ENCODE results near the gene IRF1.
"Not testable (repeated sequence)": the region's sequence is repeated elsewhere in the genome, so short reads cannot be mapped to it uniquely, and the experiment has no call there.

IRF1 gene

DNA sequence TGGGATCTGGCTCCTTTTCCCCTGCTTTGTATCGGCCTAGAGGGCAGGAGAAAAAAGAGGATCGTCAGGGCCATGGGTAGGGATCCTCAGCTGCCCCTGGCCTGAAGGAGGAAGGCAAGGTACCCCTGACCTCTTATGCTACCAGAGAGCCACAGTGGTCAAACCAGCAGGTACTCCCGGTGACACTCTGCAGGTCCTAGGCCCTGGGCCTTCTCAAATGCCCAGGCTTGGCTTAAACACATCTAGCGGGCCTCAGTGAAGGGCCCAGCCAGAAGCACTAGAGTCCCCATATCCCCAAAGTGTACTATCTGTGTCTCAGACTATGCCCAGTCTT is 3.5 kb downstream of the IRF1 start:
- no peak for DNase-seq (ENCODE audit: low read depth, low spot score)

DNA sequence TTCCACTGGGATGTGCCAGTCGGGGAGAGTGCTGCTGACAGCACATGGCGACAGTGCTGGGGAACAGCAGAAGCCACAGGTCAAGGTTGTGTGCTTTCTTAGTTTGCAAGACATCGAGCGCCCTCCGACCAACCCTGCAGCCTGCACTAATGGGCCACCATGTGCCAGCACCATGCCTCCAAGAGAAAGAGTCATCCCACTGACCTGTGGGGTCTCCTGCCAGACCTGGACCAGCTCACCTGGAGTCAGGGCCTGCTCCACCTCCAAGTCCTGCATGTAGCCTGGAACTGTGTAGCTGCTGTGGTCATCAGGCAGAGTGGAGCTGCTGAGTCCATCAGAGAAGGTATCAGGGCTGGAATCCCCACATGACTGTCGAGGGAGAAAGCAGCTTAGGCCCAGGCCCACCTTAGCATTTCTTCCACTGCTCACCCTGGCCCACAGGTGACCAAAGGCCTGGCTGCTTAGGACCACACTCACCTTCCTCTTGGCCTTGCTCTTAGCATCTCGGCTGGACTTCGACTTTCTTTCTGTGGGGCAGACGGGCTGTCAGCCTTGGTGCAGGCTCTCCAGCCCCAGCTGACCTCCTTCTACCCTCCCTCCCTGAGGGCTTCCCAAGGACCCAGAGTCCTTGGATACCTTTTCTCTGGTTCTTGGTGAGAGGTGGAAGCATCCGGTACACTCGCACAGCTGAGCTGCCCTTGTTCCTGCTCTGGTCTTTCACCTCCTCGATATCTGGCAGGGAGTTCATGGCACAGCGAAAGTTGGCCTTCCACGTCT is 4.1 kb downstream of the IRF1 start:
- no peak for DNase-seq (ENCODE audit: low read depth, low spot score)

DNA sequence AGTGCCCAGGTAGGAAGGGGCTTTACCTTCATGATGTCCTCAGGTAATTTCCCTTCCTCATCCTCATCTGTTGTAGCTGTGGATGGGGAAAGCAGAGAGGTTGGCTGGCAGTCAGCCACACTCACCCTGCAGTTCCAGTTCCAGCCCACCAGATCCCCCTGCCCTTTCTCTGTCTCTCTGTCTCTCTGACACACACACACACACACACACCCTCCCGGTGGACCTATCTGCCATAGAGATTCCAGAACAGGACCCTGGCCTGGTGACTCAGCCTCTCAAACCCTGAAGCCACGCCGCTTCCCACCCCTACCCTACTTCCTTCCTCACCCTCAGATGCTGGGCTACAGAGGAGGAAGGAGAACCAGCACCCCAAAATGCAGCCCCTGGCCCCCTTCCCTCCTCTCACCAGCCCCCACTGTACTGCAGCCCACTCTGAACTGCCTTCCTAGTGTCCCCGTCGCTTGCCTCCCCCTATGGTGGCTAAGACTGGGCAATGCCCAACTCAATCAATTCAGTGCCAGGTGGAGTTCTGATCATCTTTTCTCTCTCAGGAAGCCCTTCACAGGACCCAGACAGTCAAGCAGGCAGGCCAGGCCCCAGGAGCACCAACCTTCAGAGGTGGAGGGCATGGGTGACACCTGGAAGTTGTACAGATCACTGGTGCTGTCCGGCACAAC is 4.8 kb downstream of the IRF1 start:
- no peak for DNase-seq (ENCODE audit: low read depth, low spot score)

DNA sequence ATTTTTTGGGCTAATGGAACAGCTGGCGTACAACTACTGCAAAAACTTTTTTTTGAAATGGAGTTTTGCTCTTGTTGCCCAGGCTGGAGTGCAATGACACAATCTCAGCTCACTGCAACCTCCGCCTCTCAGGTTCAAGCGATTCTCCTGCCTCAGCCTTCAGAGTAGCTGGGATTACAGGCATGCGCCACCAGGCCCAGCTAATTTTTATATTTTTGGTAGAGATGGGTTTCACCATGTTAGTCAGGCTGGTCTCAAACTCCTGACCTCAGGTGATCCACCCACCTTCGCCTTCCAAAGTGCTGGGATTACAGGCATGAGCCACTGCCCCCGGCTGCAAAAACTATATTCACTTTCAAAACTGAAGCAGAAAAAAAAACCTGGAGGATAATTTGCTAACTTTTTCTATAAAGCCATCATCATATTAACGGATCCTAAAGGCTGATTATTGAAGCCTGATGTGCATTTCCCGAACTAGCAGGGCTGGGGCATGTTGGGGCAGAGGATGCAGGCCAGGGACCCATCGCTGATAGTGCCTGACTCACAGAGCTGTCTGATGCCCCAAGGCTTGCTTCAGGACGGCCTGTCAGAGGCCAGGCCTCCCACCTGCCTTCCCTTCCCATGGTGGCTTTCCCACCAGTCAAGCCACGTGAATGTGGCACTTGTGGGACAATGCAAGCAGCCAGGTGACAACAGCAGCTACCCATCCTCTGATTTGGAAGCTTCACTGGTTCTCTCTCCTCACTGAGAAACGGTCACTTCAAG is 5.5 kb downstream of the IRF1 start:
- DNase-seq (ENCODE audit: low read depth, low spot score): not testable (repeated sequence)

DNA sequence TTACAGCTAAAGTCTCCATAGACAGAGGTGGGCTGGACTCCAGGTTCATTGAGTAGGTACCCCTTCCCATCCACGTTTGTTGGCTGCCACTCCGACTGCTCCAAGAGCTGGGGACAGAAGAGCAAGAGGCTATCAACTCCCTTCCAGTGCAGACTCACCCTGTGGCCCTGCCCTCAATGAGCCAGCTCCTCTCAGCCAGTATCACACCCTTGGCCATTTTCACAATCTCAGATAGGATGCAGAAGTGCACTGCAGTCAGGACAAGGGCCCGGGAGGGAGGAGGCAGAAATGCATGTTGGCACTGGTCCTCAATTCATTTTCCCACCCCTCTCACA is 6.2 kb downstream of the IRF1 start:
- no peak for DNase-seq (ENCODE audit: low read depth, low spot score)

DNA sequence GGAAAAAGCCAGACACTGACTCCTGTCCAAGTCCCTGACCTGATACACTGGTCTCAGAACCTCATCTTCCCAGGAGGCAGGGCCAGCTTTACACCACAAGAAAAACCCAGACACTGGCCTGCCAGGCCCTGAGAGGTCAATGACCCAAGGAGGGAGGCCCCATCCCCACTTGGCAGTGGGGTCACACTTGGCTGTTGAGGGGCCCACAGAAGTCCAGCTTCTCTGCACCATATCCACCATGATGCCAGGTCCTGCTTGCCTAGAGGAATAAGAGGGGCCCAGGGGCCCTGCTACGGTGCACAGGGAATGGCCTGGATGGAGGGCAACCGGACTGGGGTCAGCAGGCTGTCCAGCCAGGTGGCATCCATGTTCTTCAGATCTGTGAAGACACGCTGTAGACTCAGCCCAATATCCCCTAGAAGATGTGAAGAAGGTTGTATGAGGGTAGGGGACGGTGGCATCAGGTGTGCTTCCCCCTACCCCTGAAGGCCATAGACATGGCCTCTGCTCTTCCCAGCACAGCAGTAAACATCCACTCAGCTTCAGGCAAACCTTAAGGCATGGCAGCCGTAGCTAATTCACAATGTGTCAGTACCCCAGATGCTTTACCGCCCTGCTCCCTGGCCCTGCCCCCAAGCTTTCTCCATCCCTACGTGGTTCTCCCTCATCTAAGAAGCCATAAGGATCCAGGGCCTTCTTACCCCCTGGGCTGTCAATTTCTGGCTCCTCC is 6.7 kb downstream of the IRF1 start:
- DNase-seq (ENCODE audit: low read depth, low spot score): no peak

DNA sequence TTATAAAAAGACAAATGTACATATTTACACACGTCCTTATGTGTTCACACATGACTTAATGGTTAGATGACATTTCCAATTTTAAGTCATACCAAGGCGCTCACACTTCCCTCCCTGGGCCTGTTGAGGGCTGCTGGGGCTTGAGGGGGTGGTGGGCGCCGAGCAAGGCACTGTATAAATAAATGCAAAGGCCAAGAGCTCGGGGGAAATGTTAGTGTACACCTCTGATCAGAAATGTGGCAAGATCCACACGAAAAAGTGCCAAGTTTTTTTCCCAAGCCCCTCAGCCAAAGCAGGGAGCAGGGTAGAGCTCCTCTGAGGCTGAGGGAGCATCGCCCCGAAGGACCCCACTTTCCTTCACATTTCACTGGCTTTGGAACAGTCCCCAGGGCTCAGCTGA is 7.5 kb downstream of the IRF1 start:
- no peak for DNase-seq (ENCODE audit: low read depth, low spot score)

DNA sequence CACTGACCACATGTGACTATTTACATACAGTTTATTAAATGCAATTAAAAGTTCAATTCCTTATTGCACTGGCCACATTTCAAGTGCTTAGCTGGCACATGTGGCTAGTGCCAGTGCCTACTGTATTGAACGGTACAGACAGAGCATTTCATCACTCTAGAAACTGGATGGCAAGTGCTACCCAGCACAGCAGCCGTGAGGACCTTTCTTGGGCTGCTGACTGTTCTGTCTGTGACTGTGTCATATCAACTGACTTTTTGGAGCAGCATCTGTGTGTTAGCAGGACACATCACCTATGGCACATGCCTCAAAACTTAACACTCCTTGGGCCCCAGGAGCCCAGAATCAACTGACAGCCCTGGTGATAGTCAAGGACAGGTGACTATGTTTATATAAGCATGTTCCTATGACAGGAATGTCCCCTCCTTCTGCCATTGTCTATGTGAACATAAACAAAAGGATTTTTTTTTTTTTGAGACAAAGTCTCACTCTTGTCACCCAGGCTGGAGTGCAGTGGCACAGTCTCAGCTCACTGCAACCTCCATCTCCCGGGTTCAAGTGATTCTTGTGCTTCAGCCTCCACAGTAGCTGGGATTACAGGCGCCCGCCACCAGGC is 8.9 kb downstream of the IRF1 start:
- no peak for DNase-seq (ENCODE audit: low read depth, low spot score)

DNA sequence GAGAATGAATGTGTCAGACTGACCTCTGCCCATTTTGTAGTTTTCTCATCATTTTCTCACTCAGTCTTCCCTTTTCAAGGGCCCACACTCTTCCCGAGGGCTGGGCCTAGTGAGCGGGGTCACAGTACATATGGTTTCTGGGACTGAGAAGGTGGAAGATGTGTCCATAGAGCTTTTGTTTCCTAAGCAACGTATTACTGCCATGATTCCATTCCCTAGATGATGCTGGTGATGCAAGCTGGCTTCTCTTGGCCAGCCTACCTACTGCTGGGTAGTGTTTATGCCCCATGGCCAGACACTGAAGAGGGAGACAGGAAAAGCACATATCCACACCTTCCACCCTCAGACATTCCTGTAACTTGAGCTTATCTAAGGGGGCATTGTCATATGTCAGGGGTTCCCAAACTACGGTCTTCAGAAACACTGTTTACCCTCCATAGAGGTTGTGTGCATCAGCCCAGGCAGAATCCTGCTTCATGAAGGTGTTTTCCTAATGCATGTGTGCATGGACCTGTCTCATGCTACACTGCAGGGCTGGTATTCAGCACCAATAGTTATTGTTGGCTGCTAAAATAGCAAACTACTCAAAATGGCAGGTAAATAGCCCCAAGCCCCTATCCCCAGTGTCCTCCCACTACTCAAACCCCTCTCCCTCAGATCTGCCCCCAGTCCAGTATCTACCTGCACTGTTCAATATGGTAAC is 9.5 kb downstream of the IRF1 start:
- DNase-seq (ENCODE audit: low read depth, low spot score): no peak

DNA sequence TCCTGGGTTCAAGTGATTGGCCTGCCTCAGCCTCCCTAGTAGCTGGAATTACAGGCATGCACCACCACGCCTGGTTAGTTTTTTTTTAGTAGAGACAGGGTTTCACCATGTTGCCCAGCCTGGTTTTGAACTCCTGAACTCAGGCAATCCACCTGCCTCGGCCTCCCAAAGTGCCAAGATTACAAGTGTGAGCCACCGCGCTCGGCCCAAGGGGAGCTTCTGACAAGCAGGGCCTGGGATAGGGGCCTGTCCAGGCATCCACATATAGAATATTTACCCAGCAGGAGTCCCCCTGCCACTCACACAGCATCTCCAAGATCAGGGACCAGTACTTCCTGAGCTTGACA is 10.1 kb downstream of the IRF1 start:
- no peak for DNase-seq (ENCODE audit: low read depth, low spot score)

DNA sequence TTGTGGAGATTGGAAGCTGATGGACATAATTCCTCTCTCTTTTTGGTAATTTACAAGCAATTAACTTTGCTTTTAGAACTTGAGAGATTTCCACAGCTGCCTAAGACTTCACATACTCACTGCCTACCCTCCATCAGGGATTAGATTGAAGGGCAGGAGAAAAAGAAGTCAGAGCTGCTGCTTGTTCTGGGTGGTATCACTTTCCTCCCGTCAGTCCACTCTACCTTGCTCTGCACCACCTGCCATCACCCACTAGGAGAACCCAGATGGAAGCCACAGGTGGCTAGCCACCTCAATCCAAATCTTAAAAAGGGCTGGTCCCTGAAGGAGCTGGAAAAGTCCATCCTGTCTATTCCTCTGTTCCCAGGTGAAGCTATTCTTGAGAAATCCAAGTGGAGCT is 10.5 kb downstream of the IRF1 start:
- DNase-seq (ENCODE audit: low read depth, low spot score): no peak

DNA sequence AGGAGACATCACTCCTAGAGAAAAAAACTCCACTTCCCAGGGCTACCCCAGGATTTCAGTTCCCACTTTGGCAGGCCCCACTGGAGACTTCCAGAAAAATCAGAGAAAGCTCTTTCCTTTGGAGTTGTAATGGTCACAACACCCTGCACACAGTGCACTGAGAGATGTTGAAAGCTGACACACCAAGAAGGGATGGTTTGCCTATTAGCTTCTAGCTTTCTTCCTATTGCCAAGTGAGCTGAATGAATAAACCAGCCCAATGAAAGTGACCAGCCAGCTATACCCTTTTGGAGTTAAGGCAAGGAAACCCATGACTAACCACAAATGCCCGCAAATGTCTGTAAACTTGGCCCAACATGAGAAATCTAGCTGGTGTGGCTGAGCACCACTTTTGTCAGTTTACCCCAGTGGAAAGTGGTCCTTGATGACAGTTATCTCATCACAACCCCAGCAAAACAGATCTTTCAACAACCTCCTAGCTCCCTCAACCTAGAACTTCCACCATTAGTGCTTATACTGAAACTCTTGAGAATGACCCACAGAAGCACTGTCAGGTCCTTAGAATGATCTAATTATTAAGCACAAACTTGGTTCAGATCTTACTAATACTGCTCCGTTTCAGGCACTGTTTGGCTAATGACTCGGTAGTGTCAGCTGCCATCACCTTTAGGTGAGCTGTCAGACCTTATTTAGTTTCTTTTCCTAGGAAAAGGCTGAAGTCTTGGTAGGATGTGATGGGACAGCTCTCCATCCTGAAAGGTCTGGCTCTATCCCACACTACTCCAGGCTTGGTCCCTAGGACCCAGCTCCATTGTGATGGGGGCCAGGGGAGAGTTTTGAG is 11.2 kb downstream of the IRF1 start:
- DNase-seq (ENCODE audit: low read depth, low spot score): no peak

DNA sequence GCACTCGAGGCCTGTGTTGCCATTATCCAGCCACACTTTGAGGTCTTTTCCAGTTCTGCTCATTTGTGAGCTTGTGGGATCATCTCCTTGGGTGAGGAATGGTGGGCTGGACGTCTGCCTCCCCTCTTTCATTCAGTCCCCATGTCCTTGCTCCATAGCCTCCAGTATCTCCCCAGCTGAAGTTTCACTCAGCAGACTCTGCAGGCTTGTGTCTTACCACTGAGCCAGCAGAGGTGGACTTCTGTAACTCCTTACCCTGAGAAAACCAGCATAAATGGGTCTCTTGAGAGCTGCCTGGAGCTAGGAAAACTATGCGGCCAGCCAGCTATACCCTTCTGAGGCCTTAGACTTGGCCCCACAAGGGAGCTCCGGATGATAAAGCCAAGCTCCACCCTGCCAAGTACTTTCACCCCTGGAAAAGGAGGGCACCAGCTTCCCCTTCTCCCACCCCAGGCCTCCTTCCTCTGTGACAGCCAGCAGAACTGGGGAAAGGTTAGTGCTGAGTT is 12.2 kb downstream of the IRF1 start:
- DNase-seq (ENCODE audit: low read depth, low spot score): no peak

DNA sequence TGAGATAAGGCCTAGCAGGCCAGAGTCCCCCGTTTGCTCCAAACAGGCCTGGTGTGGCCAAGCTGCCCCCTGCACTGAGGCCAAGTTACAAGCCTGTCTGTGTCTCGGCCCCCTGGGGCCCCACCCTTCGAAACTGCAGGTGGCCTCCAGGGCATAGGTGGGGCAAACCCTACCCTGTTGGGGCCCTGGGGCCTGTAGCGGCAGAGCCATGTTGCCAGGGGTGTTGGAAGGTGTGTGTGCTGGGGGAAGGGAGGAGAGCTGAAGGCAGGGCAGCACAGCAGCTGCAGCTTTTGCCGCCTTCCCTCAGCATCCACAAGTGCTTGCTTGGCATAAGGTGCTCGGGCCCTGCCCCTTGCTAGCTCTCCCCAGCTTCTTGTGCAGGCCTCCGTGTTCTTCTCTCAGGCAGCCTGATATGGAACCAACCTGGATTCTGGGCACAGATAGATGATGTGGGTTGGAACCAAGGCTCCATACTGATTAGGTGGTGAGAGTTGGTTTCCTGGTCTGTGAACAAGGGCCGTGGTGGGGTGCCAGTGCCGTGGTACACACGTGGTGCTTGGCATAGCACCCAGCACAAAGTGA is 12.7 kb downstream of the IRF1 start:
- DNase-seq (ENCODE audit: low read depth, low spot score): no peak

DNA sequence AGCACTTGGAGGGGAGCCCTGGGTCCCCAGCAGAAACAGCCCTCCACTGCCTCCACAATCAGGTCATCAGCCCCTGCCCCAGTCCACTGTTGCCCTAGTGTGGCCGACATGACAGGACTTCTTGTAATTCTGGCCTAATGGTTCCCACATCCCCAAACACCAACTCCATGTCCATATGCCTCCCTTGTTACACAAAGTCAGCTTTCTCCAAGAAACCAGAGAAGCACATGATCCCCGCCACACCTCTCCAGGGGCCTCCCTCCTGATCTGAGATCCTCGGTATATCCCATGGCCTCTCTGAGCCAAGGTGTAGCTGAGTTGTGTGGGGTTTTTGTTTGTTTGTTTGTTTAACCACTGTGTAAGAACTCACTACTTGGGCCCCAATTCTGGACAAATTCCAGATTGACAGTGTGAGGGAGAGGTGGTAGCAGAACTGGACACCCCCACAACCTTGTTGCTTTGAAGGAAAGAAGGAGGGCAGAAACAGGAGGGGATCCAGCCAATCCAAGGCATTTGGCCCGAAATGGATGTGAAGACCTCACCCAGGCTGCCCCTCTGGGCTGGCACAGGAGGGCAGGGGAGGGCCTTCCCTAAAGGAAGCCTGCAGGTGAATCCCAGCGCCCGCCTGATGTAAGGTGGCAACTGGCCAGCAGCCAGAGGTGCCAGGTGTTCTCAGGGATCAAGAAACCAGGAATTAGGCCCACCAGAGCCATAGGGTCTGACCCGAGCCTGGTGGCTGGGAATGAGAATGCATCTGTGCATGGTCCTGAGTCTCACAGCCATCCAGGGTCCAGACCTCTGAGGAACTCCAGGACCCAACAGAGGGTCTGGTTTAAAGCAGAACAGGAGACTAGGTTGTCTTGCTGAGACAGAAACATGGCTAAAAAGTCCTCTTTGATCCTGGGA is 13.4 kb downstream of the IRF1 start:
- no peak for DNase-seq (ENCODE audit: low read depth, low spot score)

DNA sequence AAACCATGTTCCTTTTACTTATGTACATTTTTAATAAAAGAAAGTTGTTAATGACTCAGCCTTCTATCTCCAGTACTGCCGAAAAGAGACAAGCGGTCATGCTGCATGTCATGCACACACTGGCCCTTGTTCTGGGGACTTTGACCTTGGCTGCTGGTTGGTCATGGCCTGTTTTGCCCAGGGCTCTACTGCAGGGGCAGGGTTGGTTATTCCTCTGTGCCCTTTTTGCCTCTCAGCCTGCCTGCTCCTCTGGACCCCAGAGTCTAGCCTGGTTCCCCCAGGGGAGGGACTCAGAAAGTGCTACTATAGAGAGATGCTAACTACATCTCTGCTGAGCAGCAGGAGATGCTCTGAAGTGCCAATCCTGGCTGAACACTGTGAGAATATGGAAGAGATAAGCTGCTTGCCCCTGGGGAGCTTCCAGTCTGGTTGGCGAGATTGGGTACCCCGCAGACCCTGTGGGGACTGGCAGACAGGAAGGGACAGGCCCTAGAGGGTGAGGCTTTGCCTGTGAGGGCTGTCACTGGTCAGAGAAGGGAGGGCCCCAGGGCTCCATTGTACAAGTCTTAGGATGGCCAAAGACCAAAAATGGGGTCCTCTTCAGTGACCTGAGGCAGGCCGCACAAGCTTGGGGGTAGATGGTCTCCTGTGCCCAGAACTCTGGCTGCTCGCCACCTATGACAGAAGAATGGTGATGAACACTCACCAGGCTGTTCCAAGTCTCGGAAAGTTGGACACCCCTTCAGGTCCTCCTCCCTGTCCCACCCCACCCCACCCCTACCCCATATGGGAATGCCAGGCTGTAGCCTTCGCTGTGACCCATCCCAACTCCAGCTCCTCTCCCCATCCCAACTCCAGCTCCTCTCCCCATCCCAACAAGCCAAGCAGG is 14.3 kb downstream of the IRF1 start:
- DNase-seq (ENCODE audit: low read depth, low spot score): no peak

DNA sequence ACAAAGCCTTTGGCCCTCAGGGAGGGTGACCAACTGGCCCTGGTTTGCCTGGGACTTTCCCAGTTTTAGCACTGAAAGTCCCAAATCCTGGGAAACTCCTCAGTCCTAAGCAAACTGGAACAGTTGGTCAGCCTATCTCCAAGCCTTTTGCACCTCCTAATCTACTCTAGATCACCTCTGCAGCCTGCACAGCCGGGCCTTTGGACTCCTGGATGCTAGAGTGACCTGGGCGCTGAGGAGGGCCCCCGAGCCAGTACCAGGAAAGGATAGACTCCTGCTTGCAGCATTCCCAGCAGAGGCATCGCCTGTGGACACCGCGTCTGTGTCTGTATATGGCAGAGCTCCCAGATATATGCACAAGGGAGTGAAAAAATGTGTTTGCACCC is 15.1 kb downstream of the IRF1 start:
- DNase-seq (ENCODE audit: low read depth, low spot score): no peak
